Germinal center (tissue), 1 donor: ENCODE measurements around the gene SIK2.
"Not testable (repeated sequence)": the region's sequence is repeated elsewhere in the genome, so short reads cannot be mapped to it uniquely, and the experiment has no call there.

Source experiments
- DNase-seq: peaks from one replicate; pipeline ENCODE4 v3.0.0; 2012; ENCODE audit warnings: mixed read lengths, low spot score

The SIK2 gene

DNA sequence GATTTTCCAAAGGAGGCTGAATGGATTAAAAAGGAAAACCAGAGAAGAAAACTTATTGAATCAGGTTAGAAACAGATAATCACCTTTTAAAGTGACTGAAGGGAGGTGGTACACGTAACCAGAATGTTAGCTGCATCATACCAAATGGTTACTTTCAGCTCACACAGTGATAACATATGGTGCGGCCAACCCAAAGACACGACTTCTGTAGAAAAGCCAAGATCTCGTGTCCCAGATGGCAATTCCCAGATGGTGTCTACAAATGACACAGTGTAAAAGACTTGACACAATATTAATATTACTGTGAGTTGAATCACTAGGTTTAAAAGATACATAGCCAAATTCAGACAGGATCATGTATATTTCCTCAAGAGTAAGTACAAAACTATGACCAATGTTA is 158.8 kb downstream of the SIK2 start:
- no peak for DNase-seq

DNA sequence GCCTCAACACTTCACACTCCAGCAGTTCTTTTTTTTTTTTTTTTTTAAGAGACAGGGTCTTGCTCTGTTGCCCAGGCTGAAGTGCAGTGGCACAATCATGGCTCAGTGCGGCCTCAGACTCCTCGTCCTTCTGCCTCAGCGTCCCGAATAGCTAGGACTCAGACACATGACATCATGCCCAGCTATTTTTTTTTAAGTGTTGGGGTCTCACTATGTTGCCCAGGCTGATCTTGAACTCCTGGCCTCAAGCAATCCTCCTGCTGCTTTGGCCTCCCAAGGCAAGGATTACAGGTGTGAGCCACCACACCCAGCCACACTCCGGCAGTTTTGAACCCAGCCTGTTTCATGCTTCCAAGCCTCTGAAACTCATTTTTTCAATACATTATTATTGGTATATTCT is 160.3 kb downstream of the SIK2 start:
- no peak for DNase-seq

DNA sequence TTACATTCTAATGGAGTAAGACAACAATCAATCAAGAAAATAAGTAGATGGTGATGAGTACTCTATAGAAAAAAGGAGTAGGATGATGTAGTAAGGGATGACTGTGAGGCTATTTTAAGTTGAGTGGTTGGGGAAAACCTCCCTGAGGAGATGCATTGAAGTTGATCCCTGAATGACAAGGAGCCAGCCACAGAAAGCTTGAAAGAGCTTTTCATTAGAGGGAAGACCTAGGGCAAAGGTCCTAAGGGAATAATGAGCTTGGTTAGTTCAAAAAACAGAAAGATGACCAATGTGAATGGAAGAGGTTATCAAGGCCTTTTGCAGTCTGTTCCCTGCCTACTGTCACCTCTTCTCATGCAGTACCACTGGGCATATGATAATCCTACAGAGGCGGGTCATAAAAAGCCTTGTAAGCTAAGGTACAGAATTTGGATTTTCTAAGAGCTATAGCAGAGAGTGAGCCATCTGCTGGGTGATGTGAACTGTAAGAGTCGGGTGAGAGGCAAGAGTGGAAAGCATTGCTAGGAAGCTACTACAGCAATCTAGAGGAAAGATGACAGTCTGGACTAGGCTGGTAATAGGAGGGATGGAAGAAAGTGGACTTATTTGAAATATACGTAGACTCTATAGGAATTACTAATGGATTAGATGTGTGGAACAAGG is 160.9 kb downstream of the SIK2 start:
- no peak for DNase-seq

DNA sequence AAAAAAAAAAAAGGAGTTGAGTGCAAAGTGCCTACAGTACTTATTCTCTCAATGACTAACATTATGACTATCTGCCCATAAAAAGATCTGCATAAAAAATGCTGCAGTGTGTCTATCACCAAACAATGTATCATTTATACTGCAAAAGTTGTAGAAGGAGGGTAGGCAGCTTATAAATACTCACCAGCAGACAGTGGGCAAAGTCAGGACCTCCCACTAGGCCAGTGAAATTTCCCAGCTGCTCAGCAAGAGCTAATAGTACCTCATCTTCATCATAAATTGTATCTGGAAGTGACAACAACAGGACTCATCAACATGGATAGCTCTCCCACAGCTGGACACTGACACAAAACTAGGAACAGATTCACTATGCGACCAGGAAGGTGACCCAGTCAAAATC is 162.4 kb downstream of the SIK2 start:
- no peak for DNase-seq

DNA sequence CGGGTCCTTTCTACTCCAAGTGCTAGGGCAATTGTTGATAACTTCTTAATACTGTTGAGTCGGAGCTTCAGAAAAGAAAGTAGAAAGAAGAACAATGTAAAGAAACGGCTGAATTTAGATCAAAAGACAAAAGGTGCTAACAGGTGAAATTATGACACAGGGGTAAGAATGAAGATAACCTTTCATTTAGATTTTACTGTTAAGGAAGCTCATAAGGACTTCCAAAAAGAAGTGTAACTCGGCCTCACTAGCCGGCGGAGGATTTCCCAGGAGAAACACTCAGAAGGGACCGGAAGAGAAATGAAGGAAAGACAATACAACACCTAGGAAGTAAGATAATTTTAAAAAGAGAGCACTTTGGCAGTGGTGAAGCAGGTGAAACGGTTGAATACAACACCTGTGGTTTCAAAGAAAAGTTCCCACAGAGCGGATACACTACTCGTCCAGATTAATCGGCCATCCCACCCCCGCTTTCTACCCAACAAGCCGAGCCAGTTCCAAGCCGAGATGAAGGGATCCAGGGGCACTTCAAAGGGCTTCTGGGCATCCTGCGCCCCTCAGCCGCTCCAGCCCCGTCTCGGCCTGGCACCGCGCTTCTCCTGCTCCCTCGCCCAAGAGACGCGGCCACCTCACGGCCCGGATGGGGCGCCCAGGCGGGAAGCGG is 163.2 kb downstream of the SIK2 start:
- no peak for DNase-seq

DNA sequence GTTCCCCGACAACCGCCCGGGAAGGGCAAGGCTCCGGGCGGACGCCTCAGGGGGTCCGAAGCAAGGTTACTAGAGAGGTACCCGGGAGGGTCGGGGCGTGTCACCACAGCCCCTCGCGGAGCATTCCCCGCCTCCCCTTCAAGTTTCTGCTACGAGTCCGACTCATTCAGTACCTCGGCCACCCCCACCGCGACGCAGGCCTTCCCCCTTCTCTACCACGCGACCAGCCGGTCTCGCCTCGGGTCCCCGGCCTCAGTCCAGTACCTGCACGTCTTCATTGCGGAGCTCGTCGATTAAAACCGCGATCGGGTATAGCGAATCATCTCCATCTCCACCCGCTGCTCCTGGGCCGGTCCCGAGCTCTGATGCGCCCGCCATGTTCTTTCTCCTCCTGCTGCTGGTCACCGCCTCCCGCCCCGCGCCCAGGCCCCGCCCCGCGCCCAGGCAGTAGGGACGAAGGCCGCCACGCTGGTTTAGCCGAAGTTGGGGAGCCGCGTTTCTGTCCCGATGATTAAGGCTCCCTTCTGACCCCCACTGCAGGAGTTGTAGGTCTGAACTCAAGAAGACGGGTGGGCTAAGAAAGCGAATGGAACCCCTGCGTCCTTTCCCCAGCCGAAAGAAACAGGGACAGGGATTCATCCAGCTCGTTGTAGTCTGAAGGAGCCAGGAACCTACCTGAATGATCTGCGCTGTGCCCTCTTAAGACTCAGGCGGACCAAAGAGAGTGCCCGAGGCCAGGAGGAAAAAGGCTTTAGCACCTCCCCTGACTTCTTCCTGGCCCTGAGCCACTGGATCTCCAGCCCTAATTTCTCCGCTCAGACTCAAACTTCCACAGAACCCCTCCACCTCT is 164.0 kb downstream of the SIK2 start, which contains the start of gene PPP2R1B:
PPP2R1B (minus strand) TSS at position 406 of the 850 bp plus-strand sequence; CDS start at position 378, 28 bp downstream.
- DNase-seq: peak; percentile 95

DNA sequence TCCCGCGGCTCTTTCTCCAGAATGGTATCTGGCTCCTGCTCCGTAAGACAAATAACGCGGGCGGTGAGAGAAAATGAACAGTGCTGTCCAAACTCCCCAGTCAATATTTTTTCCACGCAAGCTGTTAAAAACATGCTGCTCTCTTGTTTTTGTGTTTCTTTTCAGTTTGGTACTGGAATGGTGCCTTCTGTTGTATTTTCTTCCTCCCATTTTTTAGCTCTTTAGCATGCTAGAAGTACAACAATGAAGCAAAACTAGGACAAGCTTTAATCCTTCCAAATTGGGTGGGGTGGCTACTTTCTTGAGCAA is 164.5 kb downstream of the SIK2 start:
- no peak for DNase-seq

DNA sequence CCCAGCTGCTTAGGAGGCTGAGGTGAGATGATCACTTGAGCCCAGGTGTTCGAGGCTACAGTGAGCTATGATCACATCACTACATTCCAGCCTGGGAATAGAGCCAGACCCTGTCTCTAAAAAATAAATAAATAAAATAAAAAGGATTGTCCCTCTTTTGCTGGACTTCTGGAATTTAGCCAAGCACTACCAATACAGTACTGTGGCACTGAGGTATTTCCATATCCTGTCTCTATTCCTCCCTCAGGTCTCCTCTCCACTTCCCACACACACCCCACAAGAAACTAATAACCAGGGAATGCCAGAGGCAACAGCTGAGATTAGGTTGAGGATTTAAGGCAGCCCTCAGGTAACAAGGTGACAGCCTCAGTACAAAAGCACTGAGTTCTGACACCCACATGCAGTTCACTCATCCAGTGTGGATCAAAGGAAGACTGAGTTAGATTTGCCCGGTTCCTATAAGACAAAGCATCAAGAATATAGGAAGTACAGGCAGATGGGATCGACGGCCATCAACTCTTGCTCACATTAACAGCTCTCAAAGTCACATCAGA is 168.4 kb downstream of the SIK2 start:
- DNase-seq: no peak

DNA sequence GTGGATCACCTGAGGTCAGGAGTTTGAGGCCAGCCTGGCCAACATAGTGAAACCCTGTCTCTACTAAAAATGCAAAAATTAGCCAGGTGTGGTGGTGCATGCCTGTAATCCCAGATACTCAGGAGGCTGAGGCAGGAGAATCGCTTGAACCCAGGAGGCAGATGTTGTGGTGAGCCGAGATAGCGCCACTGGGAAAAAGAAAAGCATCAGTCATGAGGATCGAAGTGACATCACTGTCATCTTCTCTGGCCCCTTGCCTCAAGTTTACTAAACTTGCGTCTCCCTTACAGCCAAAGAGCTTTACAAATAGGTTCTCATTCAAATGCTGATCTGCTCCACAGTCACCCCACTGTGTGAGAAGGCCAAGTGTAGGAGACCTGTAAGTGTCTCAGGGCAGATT is 169.0 kb downstream of the SIK2 start:
- DNase-seq: not testable (repeated sequence)

DNA sequence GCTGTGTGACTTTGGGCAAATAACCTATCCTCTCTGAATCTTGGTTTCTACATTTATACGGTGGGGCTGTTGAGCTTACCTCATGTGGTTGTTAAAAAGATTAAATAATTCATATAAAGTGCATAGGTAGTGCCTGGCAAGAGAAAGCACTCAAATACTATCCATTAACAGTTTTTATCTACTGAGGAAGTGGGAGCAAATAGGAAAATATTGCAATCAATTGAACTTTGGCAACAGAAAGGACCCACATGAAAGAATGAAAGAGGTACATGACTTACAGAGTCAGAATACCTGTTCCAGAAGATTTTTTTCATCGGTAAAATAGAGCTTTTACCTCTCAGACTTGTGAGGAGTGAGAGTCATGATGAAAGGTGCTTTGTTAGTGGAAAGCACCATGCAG is 170.3 kb downstream of the SIK2 start:
- DNase-seq: no peak

DNA sequence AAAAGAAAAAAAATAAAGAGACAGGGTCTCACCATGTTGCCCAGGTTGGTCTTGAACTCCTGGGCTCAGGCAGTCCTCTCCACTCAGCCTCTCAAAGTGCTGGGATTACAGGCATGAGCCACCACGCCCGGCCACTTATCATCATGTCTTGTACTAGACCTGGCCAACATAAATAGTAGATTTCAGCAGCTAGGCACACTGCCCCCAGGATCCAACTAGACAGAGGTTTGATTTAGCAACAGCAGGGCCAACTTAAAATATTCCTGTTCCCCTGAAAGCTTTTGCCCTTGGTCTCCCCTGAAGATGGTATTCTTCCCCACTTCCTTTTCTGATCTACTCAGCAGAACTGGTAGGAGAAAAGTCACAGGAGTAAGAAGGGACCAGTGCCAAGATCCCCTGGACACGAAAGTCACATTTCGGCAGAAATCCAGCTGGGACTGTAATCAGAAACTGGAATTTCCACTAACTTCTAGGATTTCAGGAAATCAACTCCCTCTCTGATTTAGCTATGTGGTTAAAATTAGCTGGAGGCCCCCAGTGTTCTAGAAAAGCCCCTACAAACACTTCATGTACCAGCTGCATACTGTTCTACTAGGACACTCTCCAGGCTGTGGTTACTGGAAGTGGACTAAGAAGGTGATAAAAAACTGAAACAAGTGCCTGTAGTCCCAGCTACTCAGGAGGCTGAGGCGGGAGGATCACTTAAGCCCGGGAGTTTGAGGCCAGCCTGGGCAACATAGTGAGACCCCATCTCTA is 172.9 kb downstream of the SIK2 start:
- no peak for DNase-seq

DNA sequence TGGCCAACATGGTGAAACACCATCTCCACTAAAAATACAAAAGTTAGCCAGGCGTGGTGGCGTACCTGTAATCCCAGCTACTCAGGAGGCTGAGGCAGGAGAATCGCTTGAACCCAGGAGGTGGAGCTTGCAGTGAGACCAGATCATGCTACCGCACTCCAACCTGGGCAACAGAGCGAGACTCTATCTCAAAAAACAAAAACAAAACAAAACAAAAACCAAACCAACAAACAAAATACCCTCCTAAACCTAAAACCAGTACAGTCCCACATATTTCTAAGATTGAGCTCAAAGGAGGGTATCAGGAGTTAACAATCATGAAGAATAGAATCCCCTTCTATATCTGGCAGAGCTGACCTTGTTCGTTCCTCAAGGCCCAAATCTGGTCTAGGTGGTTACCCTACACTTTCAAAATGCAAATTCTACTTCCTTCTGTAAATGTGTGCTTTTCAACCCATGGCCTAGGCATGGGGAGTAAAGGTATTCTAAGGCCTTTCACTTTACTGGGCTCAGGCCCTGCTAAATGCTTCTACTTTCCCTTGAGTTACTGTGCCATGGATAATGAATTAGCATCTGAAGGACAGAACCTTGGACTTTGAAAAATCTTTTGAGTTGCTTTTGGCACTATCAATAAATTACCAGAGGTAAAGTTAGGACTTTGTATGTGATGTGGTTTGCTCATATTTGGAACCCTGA is 174.3 kb downstream of the SIK2 start:
- DNase-seq: peak; percentile 71

DNA sequence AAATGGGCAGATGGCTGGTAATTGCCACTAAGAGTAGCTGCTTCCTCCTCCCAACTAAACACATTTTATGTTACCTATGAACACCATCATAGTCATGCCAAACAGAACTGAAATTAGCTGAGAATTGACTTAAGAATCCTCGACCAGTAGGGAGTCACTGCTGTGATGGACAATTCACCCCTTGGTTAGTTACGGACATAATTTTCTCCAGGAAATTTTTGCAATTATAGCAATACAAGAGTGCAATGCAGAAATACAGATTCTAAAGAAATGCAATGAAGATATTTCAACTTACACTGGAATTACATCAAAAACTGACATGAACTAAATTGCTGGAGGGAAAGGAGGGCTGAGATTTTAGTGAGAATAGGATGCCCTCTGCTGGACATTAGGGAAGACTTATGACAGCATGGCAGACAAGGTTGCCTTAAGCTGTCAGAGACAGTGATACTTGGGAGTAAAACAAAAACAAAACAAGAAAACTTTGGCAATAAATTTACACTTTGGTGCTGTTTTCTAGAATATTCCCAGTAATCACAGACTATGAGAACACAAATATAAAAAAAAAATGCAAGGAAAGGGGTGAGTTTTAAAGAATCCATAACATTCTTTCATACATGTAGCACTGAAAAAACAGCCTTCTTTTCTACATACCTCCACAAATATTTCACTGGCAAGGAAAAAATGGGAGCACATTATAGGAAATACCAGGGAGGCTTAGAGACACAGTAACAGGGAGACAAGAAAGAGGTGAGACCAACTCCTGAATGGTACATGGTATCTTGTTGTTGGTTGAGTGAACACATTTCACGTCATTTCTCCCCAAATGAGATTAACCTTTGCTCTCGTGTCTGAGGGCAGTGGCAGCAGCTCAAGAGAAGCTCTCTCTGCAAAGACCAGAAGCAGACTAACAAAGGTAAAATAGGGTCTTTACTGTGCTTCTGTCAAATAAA is 175.1 kb downstream of the SIK2 start:
- DNase-seq: peak; percentile 57

DNA sequence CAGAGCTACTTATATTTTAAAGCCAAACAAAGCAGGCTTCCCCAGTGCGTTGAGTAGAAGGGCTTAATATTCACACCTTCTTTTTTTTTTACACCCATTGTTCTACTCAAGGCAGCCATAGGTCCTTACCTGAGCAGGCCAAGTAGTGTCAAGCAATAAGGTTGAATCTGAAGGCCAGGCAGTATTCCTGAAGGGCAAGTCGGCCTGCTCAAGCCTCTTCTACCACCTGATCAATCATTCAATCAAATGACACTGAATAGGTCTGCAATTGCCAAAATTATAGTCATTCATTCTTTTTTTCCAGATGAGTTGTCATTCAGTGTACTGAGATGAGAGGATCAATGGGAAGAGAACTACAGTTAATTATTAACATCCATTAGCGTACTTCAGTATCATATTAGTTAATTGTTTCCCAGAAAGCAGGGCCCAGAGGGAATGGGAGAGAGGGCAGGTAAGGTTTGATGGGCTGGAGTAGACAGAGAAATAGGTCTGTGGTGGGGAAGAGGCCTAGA is 175.9 kb downstream of the SIK2 start:
- no peak for DNase-seq

DNA sequence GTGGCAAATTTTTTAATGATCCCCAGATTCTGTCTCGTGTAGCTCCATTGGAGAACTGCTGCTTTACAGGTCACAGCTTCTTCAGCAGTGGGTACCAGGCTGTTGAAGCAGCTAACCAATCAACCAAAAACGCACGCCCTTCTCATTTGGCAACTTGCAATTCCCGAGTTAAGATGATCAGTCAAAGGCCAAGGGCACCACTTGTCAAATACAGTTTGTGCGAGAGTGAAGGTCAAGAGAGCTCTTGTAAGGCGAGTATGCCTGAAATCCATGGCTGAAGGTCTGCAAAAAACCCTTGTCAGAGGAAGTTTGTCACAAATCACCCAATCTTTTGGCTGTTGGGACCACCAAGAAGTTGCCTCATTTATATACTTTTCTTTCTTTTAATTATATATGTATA is 176.9 kb downstream of the SIK2 start:
- DNase-seq: no peak
